H9 (cell line): Measurements from ENCODE around the gene GCHFR. TPM values are rescaled to one million over a fixed set of nuclear protein-coding genes. Genes with fewer than 3 reads are reported as not detected.

Experiments used
- DNase-seq: peaks from one replicate; pipeline ENCODE4 v3.0.0-alpha.2; 2017
- H2AFZ ChIP-seq: one replicate; pipeline ENCODE4 v1.6.1; 2013; ENCODE audit warnings: mild to moderate bottlenecking, low read length, control low read depth, moderate library complexity
- H2AK5ac ChIP-seq: 2 replicates; pipeline ENCODE4 v1.6.1; 2013; ENCODE audit warnings: low read length, control low read depth, mixed read lengths; ENCODE audit not compliant: insufficient read length
- H2BK120ac ChIP-seq: one replicate; pipeline ENCODE4 v1.6.1; 2013; ENCODE audit warnings: low read depth, mild to moderate bottlenecking, low read length, control low read depth, inconsistent platforms; ENCODE audit not compliant: poor library complexity, severe bottlenecking
- H2BK12ac ChIP-seq: 2 replicates; pipeline ENCODE4 v1.6.1; 2013; ENCODE audit warnings: low read length, control low read depth, mixed read lengths, low read depth; ENCODE audit not compliant: insufficient read length
- H2BK15ac ChIP-seq: 2 replicates; pipeline ENCODE4 v1.6.1; 2013; ENCODE audit warnings: low read depth, low read length, control low read depth
- H2BK20ac ChIP-seq: one replicate; pipeline ENCODE4 v1.6.1; 2013; ENCODE audit warnings: low read depth, mild to moderate bottlenecking, low read length, control low read depth, inconsistent platforms; ENCODE audit not compliant: poor library complexity, severe bottlenecking
- H2BK5ac ChIP-seq: 2 replicates; pipeline ENCODE4 v1.6.1; 2013; ENCODE audit warnings: low read length, control low read depth, mixed read lengths; ENCODE audit not compliant: insufficient read length
- H3K14ac ChIP-seq: 2 replicates; pipeline ENCODE4 v1.6.1; 2013; ENCODE audit warnings: low read length, control low read depth; ENCODE audit not compliant: insufficient read depth
- H3K18ac ChIP-seq: 2 replicates; pipeline ENCODE4 v1.6.1; 2013; ENCODE audit warnings: low read depth, mild to moderate bottlenecking, mixed read lengths, low read length, control low read depth; ENCODE audit not compliant: insufficient read length
- H3K23ac ChIP-seq: 2 replicates; pipeline ENCODE4 v1.6.1; 2013; ENCODE audit warnings: low read length, control low read depth, mixed read lengths, low read depth; ENCODE audit not compliant: insufficient read length
- H3K23me2 ChIP-seq: 2 replicates; pipeline ENCODE4 v1.6.1; 2013; ENCODE audit warnings: low read depth, mild to moderate bottlenecking, mixed read lengths, low read length, control low read depth; ENCODE audit not compliant: insufficient read length, poor library complexity, severe bottlenecking
- H3K27ac ChIP-seq: 2 replicates; pipeline ENCODE4 v1.5.1; 2013; ENCODE audit warnings: low read length, control low read depth, mixed read lengths, low read depth; ENCODE audit not compliant: insufficient read length
- H3K27me3 ChIP-seq: 2 replicates; pipeline ENCODE4 v1.6.1; 2013; ENCODE audit warnings: low read length, control low read depth, inconsistent platforms; ENCODE audit not compliant: insufficient read depth
- H3K4ac ChIP-seq: 2 replicates; pipeline ENCODE4 v1.6.1; 2013; ENCODE audit warnings: low read depth, mild to moderate bottlenecking, control low read depth, inconsistent platforms, low read length, moderate library complexity
- H3K4me1 ChIP-seq: 2 replicates; pipeline ENCODE4 v1.6.1; 2013; ENCODE audit warnings: low read length, control low read depth, inconsistent platforms; ENCODE audit not compliant: insufficient read depth
- H3K4me2 ChIP-seq: 2 replicates; pipeline ENCODE4 v1.6.1; 2013; ENCODE audit warnings: low read length, control low read depth, mixed read lengths; ENCODE audit not compliant: insufficient read length, insufficient read depth
- H3K56ac ChIP-seq: 2 replicates; pipeline ENCODE4 v1.6.1; 2013; ENCODE audit warnings: low read depth, mild to moderate bottlenecking, mixed read lengths, low read length, control low read depth; ENCODE audit not compliant: insufficient read length
- H3K79me1 ChIP-seq: 2 replicates; pipeline ENCODE4 v1.6.1; 2013; ENCODE audit warnings: low read depth, mild to moderate bottlenecking, moderate library complexity, low read length, control low read depth, inconsistent platforms; ENCODE audit not compliant: insufficient read depth, poor library complexity, severe bottlenecking
- H3K79me2 ChIP-seq: 2 replicates; pipeline ENCODE4 v1.6.1; 2013; ENCODE audit warnings: low read length, control low read depth, inconsistent platforms; ENCODE audit not compliant: insufficient read depth
- H3K9ac ChIP-seq: 2 replicates; pipeline ENCODE4 v1.6.1; 2013; ENCODE audit warnings: low read length, control low read depth, mixed read lengths; ENCODE audit not compliant: insufficient read length; ENCODE audit errors: extremely low read depth
- H3K9me3 ChIP-seq: one replicate; pipeline ENCODE4 v1.6.1; 2013; ENCODE audit warnings: low read depth, low read length, inconsistent platforms; ENCODE audit not compliant: control insufficient read depth
- H3T11ph ChIP-seq: one replicate; pipeline ENCODE4 v1.6.1; 2013; ENCODE audit warnings: mild to moderate bottlenecking, low read length, control low read depth, inconsistent platforms
- H4K20me1 ChIP-seq: one replicate; pipeline ENCODE4 v1.6.1; 2013; ENCODE audit not compliant: control insufficient read depth, insufficient read length, insufficient read depth
- H4K5ac ChIP-seq: 2 replicates; pipeline ENCODE4 v1.6.1; 2013; ENCODE audit warnings: low read depth, mild to moderate bottlenecking, mixed read lengths, low read length, control low read depth; ENCODE audit not compliant: insufficient read length
- H4K8ac ChIP-seq: replicated peaks from 2 replicates; pipeline ENCODE4 v1.6.1; 2013; ENCODE audit warnings: low read length, control low read depth, mixed read lengths, low read depth; ENCODE audit not compliant: insufficient read length
- H4K91ac ChIP-seq: 2 replicates; pipeline ENCODE4 v1.6.1; 2013; ENCODE audit warnings: low read depth, mild to moderate bottlenecking, moderate library complexity, mixed read lengths, low read length, control low read depth; ENCODE audit not compliant: insufficient read length
- H3K27ac Mint-ChIP-seq, 3 experiments: 2 replicates in 2 of 3; 3 replicates in 1 of 3; pipeline ENCODE4 v1.8.0; 2020 to 2021; ENCODE audit warnings: mixed read lengths in 3 of 3, mild to moderate bottlenecking in 1 of 3, moderate library complexity in 1 of 3
- H3K27me3 Mint-ChIP-seq: 2 replicates; pipeline ENCODE4 v1.8.0; 2021; ENCODE audit warnings: low read depth, mild to moderate bottlenecking, moderate library complexity, mixed read lengths
- H3K36me3 Mint-ChIP-seq, 3 experiments: 2 replicates in 2 of 3; 3 replicates in 1 of 3; pipeline ENCODE4 v1.8.0; 2020 to 2021; ENCODE audit warnings: low read depth in 3 of 3, mixed read lengths in 3 of 3; ENCODE audit not compliant: insufficient read depth in 1 of 3
- H3K4me1 Mint-ChIP-seq, 2 experiments: 2 replicates each; pipeline ENCODE4 v1.8.0; 2020; ENCODE audit warnings: mixed read lengths in 2 of 2
- H3K4me3 Mint-ChIP-seq, 2 experiments: 2 replicates in 1 of 2; 3 replicates in 1 of 2; pipeline ENCODE4 v1.8.0; 2020 to 2021; ENCODE audit warnings: mild to moderate bottlenecking in 2 of 2, mixed read lengths in 2 of 2, moderate library complexity in 1 of 2
- H3K9me3 Mint-ChIP-seq, 2 experiments: 2 replicates in 1 of 2; 3 replicates in 1 of 2; pipeline ENCODE4 v1.8.0; 2020; ENCODE audit warnings: mild to moderate bottlenecking in 2 of 2, mixed read lengths in 2 of 2, moderate library complexity in 1 of 2
- WGBS: extraction: QIAGEN DNeasy Blood & Tissue Kit; methylation state at CpG from one replicate; pipeline ENCODE4 v1.1.7; 2013; ENCODE audit warnings: missing lambda C conversion rate, low lambda C conversion rate, mixed read lengths; ENCODE audit not compliant: insufficient read length; ENCODE audit errors: extremely low coverage; 5-methylcytosine and 5-hydroxymethylcytosine counted together
- long read RNA-seq: library from polyadenylated mRNA; unstranded; transcript quantifications from one replicate; pipeline ENCODE4 v2.0.0, GENCODE V29; 2020
- total RNA-seq: library from RNA; stranded (reverse); gene quantifications from 2 replicates; pipeline ENCODE4 v1.2.1, GENCODE V29; 2021
- TF ChIP-seq, protein P1 (sequence below): fragments of 200-600 bp; sonication (generic); conservative IDR thresholded peaks from 3 replicates; pipeline ENCODE4 v1.8.0; 2021; ENCODE audit warnings: antibody characterized with exemption, mild to moderate bottlenecking

Gene GCHFR
- total RNA-seq = 33.0 and 37.0 TPM in 2 replicates
- long read RNA-seq, transcript GCHFR-201 (3 exons, 777 nt) = major isoform, 25 of 27 reads
- long read RNA-seq, partial matches to known transcripts = 0 of 27 reads
- long read RNA-seq, other reads (novel, unspliced or antisense) = 1 of 27 reads

DNA sequence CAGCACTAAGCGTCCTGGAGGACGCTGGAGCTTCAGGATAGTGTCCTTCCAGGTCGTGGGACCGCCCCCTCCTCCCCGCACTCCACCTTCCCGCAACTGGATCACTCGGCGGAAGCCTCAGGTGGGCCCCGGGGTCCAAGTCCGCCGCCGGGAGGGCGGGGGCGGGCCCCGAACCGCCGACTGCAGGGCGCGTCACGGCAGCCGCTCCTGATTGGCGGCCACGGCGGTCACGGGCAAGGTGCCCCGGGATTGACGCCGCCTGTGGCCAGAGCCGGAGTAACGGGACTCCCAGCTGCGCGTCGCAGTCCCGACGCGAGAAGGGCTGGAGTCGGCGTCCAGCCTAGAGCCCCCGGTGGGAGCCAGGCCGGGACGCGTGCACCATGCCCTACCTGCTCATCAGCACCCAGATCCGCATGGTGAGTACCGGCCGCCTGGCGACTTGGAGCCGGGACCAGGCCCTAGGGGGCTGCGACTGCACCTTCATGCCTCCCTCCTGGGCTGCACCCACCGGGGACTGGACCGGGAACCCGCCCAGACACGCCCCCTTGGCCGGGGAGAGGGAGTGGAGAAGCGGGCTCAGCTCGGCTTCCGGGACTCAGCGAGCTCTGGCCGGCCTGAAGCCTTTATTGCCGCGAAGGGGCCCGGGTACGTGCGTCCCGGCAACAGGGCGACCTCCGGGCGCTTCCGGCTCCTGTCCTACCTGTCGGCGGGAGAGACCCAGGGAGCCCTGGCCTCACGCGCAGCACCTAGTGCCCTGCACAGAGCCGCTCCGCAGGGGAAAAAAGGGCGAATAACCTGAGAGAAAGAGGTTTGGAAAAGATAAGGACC, at the start of gene GCHFR:
Gene GCHFR (plus strand): TSS at position 268 of the 828 bp plus-strand sequence. CDS start 113 bp downstream, at position 381.
- Mint-ChIP-seq H3K27me3 (peaks cover 9% of the 10 kb centered on the region; the same call in 1 of the 2 replicates), H3K36me3 (peaks cover 0 to 5% (median 0%) of the 10 kb centered on the region in 3 experiments; a peak in 4 of 7 replicates), H3K4me3 (peak within 1 kb of the TSS; percentile 76 to 85), H3K9me3 (no peaks in the 10 kb centered on the region), H3K27ac (peak within 1 kb of the TSS in 1 of 3 experiments; percentile 44; a peak in 2 of 7 replicates), H3K4me1 (peaks cover 29 to 31% of the 10 kb centered on the region in 2 experiments)
- no peak within 1 kb of the TSS for H2AFZ ChIP-seq
- no peak within 1 kb of the TSS for H3K4ac ChIP-seq
- H4K5ac ChIP-seq = no peak within 1 kb of the TSS
- H3K9me3 ChIP-seq = no peaks in the 10 kb centered on the region
- no peak within 1 kb of the TSS for H2AK5ac ChIP-seq
- no peaks in the 10 kb centered on the region for H4K20me1 ChIP-seq
- no peaks in the 10 kb centered on the region for H3K23me2 ChIP-seq
- H3K79me2 ChIP-seq = no peaks in the 10 kb centered on the region
- H2BK20ac ChIP-seq = no peak within 1 kb of the TSS
- H3K27me3 ChIP-seq = no peaks in the 10 kb centered on the region
- H2BK120ac ChIP-seq = no peak within 1 kb of the TSS
- WGBS = no CpG with 5 or more reads among the region's 75 CpGs
- peak within 1 kb of the TSS; percentile 50 for H3K4me2 ChIP-seq
- H4K8ac ChIP-seq = no peak within 1 kb of the TSS
- H2BK5ac ChIP-seq = no peak within 1 kb of the TSS
- H3K18ac ChIP-seq = peak within 1 kb of the TSS; percentile 51
- no peaks in the 10 kb centered on the region for H3K79me1 ChIP-seq
- H3K9ac ChIP-seq = no peak within 1 kb of the TSS
- H3K23ac ChIP-seq = no peak within 1 kb of the TSS
- peaks cover 4% of the 10 kb centered on the region; the same call in 1 of the 2 replicates for H3K4me1 ChIP-seq
- H3K14ac ChIP-seq = peak within 1 kb of the TSS; percentile 61; the same call in 1 of the 2 replicates
- TF ChIP-seq, protein P1, sequence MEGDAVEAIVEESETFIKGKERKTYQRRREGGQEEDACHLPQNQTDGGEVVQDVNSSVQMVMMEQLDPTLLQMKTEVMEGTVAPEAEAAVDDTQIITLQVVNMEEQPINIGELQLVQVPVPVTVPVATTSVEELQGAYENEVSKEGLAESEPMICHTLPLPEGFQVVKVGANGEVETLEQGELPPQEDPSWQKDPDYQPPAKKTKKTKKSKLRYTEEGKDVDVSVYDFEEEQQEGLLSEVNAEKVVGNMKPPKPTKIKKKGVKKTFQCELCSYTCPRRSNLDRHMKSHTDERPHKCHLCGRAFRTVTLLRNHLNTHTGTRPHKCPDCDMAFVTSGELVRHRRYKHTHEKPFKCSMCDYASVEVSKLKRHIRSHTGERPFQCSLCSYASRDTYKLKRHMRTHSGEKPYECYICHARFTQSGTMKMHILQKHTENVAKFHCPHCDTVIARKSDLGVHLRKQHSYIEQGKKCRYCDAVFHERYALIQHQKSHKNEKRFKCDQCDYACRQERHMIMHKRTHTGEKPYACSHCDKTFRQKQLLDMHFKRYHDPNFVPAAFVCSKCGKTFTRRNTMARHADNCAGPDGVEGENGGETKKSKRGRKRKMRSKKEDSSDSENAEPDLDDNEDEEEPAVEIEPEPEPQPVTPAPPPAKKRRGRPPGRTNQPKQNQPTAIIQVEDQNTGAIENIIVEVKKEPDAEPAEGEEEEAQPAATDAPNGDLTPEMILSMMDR = peak; percentile 54
- peak; percentile 85 for DNase-seq
- no peak within 1 kb of the TSS for H2BK15ac ChIP-seq
- no peak within 1 kb of the TSS for H3T11ph ChIP-seq
- H3K27ac ChIP-seq = no peak within 1 kb of the TSS
- no peak within 1 kb of the TSS for H3K56ac ChIP-seq
- no peak within 1 kb of the TSS for H4K91ac ChIP-seq
- H2BK12ac ChIP-seq = no peak within 1 kb of the TSS
